SK-N-SH treated with all-trans-retinoic acid at 6 μM for 48 hours (cell line): ENCODE data around the gene PTPRT.

Experiments used
- ATAC-seq: fragments of 200-7000 bp; cut with Tn5 transposase; 3 replicates; pipeline ENCODE4 v1.9.1; 2020; ENCODE audit warnings: mild to moderate bottlenecking, moderate library complexity
- ARNTL ChIP-seq: fragments of 450-650 bp; formaldehyde crosslinking; IDR thresholded peaks from 2 replicates; pipeline ENCODE4 v1.5.0; 2020; ENCODE audit warnings: low read depth, mild to moderate bottlenecking, moderate library complexity, borderline replicate concordance
- BACH2 ChIP-seq: fragments of 250-450 bp; sonication (Bioruptor Pico); IDR thresholded peaks from 2 replicates; pipeline ENCODE4 v1.9.0; 2021; ENCODE audit warnings: mild to moderate bottlenecking, borderline replicate concordance
- CSDC2 ChIP-seq: fragments of 250-450 bp; sonication (Bioruptor Pico); IDR thresholded peaks from 2 replicates; pipeline ENCODE4 v1.5.0; 2020; ENCODE audit warnings: mild to moderate bottlenecking, moderate library complexity
- ESRRG ChIP-seq: fragments of 250-450 bp; sonication (Bioruptor Pico); IDR thresholded peaks from 2 replicates; pipeline ENCODE4 v1.6.1; 2021; ENCODE audit warnings: mild to moderate bottlenecking
- GLIS3 ChIP-seq: fragments of 250-450 bp; sonication (Bioruptor Pico); IDR thresholded peaks from 2 replicates; pipeline ENCODE4 v1.5.0; 2020; ENCODE audit warnings: mild to moderate bottlenecking, moderate library complexity
- ISL1 ChIP-seq: fragments of 250-450 bp; sonication (Bioruptor Pico); IDR thresholded peaks from 2 replicates; pipeline ENCODE4 v2.1.2; 2022; ENCODE audit warnings: mild to moderate bottlenecking, moderate library complexity
- OSR1 ChIP-seq: fragments of 250-450 bp; sonication (Bioruptor Pico); IDR thresholded peaks from 2 replicates; pipeline ENCODE4 v1.8.0; 2022; ENCODE audit warnings: moderate library complexity, mild to moderate bottlenecking, inconsistent platforms
- PPARA ChIP-seq: fragments of 250-450 bp; sonication (Bioruptor Pico); IDR thresholded peaks from 2 replicates; pipeline ENCODE4 v1.5.0; 2020; ENCODE audit warnings: mild to moderate bottlenecking, borderline replicate concordance
- RARB ChIP-seq: fragments of 250-450 bp; sonication (Bioruptor Pico); IDR thresholded peaks from 2 replicates; pipeline ENCODE4 v1.8.0; 2021; ENCODE audit warnings: mild to moderate bottlenecking, moderate library complexity
- SNAI2 ChIP-seq: fragments of 250-450 bp; sonication (Bioruptor Pico); IDR thresholded peaks from 2 replicates; pipeline ENCODE4 v1.5.0; 2020; ENCODE audit warnings: mild to moderate bottlenecking, moderate library complexity
- TCF4 ChIP-seq: fragments of 250-450 bp; sonication (Bioruptor Pico); IDR thresholded peaks from 2 replicates; pipeline ENCODE4 v1.8.0; 2021; ENCODE audit warnings: mild to moderate bottlenecking, moderate library complexity, borderline replicate concordance
- TOX ChIP-seq: fragments of 250-450 bp; sonication (Bioruptor Pico); IDR thresholded peaks from 2 replicates; pipeline ENCODE4 v1.8.0; 2021; ENCODE audit warnings: mild to moderate bottlenecking, moderate library complexity, borderline replicate concordance
- TSHZ2 ChIP-seq: fragments of 250-450 bp; sonication (Bioruptor Pico); IDR thresholded peaks from 2 replicates; pipeline ENCODE4 v1.5.0; 2020; ENCODE audit warnings: mild to moderate bottlenecking, moderate library complexity
- ZC3H10 ChIP-seq: fragments of 250-450 bp; sonication (Bioruptor Pico); IDR thresholded peaks from 2 replicates; pipeline ENCODE4 v1.5.1; 2021; ENCODE audit warnings: mild to moderate bottlenecking, moderate library complexity
- ZFP3 ChIP-seq: fragments of 250-450 bp; sonication (Bioruptor Pico); IDR thresholded peaks from 2 replicates; pipeline ENCODE4 v1.5.0; 2020; ENCODE audit warnings: mild to moderate bottlenecking, moderate library complexity
- ZNF565 ChIP-seq: fragments of 450-650 bp; formaldehyde crosslinking; conservative IDR thresholded peaks from 2 replicates; pipeline ENCODE4 v1.5.0; 2020; ENCODE audit warnings: low read depth, mild to moderate bottlenecking, moderate library complexity
- ZNF70 ChIP-seq: fragments of 450-650 bp; formaldehyde crosslinking; IDR thresholded peaks from 2 replicates; pipeline ENCODE4 v1.5.0; 2020; ENCODE audit warnings: mild to moderate bottlenecking, moderate library complexity
- ZNF8 ChIP-seq: fragments of 450-650 bp; formaldehyde crosslinking; IDR thresholded peaks from 2 replicates; pipeline ENCODE4 v1.5.0; 2020; ENCODE audit warnings: mild to moderate bottlenecking, moderate library complexity
- TF ChIP-seq, protein P1 (sequence below): fragments of 250-450 bp; sonication (Bioruptor Pico); IDR thresholded peaks from 2 replicates; pipeline ENCODE4 v1.5.1; 2021; ENCODE audit warnings: mild to moderate bottlenecking, moderate library complexity
- TF ChIP-seq, protein P2 (sequence below): fragments of 250-450 bp; sonication (Bioruptor Pico); IDR thresholded peaks from 2 replicates; pipeline ENCODE4 v1.8.0; 2020; ENCODE audit warnings: mild to moderate bottlenecking, moderate library complexity, borderline replicate concordance

Gene PTPRT

GRCh38 chr20:42191140-42191860 lies 998.4 kb downstream of the PTPRT start:
- TF ChIP-seq TCF4 (CRISPR knock-in tag): no peak
- TF ChIP-seq, all 23 proteins: peak for 0
- ATAC-seq: no peak

- no peak for ATAC-seq
- TF ChIP-seq SNAI2: no peak
- TF ChIP-seq ISL1 (CRISPR knock-in tag): no peak
Observed at GRCh38 chr20:42190084-42190483, 999.6 kb downstream of the PTPRT start.

GRCh38 chr20:42186337-42186736 lies 1003.4 kb downstream of the PTPRT start:
- ATAC-seq: no peak
- TF ChIP-seq ARNTL (CRISPR knock-in tag) (no peak), TSHZ2 (CRISPR knock-in tag) (no peak), ZC3H10 (CRISPR knock-in tag) (no peak), ZNF8 (CRISPR knock-in tag) (no peak), OSR1 (CRISPR knock-in tag) (no peak), ZNF70 (CRISPR knock-in tag) (no peak), ISL1 (CRISPR knock-in tag) (no peak), ZNF565 (CRISPR knock-in tag) (no peak), ZFP3 (CRISPR knock-in tag) (no peak), GLIS3 (CRISPR knock-in tag) (no peak), TOX (CRISPR knock-in tag) (no peak), CSDC2 (CRISPR knock-in tag) (no peak), PPARA (CRISPR knock-in tag) (no peak), TCF4 (CRISPR knock-in tag) (no peak), RARB (CRISPR knock-in tag) (no peak), ESRRG (no peak)
- TF ChIP-seq, protein P1, sequence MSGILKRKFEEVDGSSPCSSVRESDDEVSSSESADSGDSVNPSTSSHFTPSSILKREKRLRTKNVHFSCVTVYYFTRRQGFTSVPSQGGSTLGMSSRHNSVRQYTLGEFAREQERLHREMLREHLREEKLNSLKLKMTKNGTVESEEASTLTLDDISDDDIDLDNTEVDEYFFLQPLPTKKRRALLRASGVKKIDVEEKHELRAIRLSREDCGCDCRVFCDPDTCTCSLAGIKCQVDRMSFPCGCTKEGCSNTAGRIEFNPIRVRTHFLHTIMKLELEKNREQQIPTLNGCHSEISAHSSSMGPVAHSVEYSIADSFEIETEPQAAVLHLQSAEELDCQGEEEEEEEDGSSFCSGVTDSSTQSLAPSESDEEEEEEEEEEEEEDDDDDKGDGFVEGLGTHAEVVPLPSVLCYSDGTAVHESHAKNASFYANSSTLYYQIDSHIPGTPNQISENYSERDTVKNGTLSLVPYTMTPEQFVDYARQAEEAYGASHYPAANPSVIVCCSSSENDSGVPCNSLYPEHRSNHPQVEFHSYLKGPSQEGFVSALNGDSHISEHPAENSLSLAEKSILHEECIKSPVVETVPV (CRISPR knock-in tag): no peak
- TF ChIP-seq, protein P2, sequence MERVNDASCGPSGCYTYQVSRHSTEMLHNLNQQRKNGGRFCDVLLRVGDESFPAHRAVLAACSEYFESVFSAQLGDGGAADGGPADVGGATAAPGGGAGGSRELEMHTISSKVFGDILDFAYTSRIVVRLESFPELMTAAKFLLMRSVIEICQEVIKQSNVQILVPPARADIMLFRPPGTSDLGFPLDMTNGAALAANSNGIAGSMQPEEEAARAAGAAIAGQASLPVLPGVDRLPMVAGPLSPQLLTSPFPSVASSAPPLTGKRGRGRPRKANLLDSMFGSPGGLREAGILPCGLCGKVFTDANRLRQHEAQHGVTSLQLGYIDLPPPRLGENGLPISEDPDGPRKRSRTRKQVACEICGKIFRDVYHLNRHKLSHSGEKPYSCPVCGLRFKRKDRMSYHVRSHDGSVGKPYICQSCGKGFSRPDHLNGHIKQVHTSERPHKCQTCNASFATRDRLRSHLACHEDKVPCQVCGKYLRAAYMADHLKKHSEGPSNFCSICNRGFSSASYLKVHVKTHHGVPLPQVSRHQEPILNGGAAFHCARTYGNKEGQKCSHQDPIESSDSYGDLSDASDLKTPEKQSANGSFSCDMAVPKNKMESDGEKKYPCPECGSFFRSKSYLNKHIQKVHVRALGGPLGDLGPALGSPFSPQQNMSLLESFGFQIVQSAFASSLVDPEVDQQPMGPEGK: no peak

GRCh38 chr20:42183147-42183546 lies 1006.6 kb downstream of the PTPRT start:
- ATAC-seq: no peak
- TF ChIP-seq TSHZ2 (CRISPR knock-in tag): no peak
- TF ChIP-seq ZC3H10 (CRISPR knock-in tag): no peak
- TF ChIP-seq BACH2 (CRISPR knock-in tag): no peak
- no peak for TF ChIP-seq ISL1 (CRISPR knock-in tag)
- TF ChIP-seq, protein P1 (CRISPR knock-in tag): no peak
- TF ChIP-seq ZNF70 (CRISPR knock-in tag): no peak
- TF ChIP-seq PPARA (CRISPR knock-in tag): no peak
- TF ChIP-seq, protein P2: no peak
- no peak for TF ChIP-seq ZNF8 (CRISPR knock-in tag)
- TF ChIP-seq TOX (CRISPR knock-in tag): no peak
- TF ChIP-seq ARNTL (CRISPR knock-in tag): no peak
- TF ChIP-seq ZNF565 (CRISPR knock-in tag): no peak
- no peak for TF ChIP-seq TCF4 (CRISPR knock-in tag)
